Stimulated activated naive CD8-positive, alpha-beta T cell treated with anti-CD3 and anti-CD28 coated beads, Interleukin-15, amount 100 ng/mL, for 72 hours (primary cell): ENCODE measurements around the gene FBXW11.
"Not testable (repeated sequence)": the region's sequence is repeated elsewhere in the genome, so short reads cannot be mapped to it uniquely, and the experiment has no call there.

ENCODE experiments used
- ATAC-seq: fragments of 150-1000 bp; cut with Tn5 transposase; 2 replicates; pipeline ENCODE4 v1.10.0; 2021; ENCODE audit warnings: mild to moderate bottlenecking, moderate library complexity
- DNase-seq, 2 donors: peaks; one replicate each; pipeline ENCODE4 v3.0.0; 2021 to 2022
- H3K27ac Mint-ChIP-seq, 2 donors: one replicate each; pipeline ENCODE4 v1.8.0; 2022; ENCODE audit warnings: mild to moderate bottlenecking in 2 of 2, mixed read lengths in 2 of 2, moderate library complexity in 2 of 2
- H3K27me3 Mint-ChIP-seq: one replicate; pipeline ENCODE4 v1.8.0; 2022; ENCODE audit warnings: mixed read lengths
- H3K4me1 Mint-ChIP-seq: one replicate; pipeline ENCODE4 v1.8.0; 2022; ENCODE audit warnings: mild to moderate bottlenecking, mixed read lengths
- H3K4me3 Mint-ChIP-seq, 2 donors: one replicate each; pipeline ENCODE4 v1.8.0; 2022; ENCODE audit warnings: mild to moderate bottlenecking in 2 of 2, mixed read lengths in 2 of 2, moderate library complexity in 1 of 2
- H3K9me3 Mint-ChIP-seq, 2 donors: one replicate each; pipeline ENCODE4 v1.8.0; 2022; ENCODE audit warnings: mixed read lengths in 2 of 2

Gene FBXW11

DNA sequence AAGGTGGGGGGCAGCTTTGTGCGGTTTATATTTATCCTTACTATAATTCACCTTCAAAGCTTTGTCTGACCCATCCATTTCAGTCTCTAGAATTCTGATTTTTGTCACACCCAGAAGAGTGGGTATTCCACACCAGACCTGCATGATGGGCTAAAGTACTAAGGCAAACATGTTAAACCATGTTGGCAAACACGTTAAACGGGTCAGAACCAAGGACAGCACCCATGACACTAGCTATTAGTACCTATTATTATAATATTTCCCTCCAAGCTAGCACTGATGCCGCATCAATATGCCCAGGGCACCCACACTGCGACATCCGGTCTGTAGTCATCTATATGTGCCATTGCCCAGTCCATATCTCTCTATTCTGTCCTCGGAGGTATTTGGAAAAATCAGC lies 104.7 kb downstream of the FBXW11 start:
- Mint-ChIP-seq H3K4me1 (peaks cover 85% of the 10 kb centered on the region), H3K27ac (no peak overlapping the region), H3K27me3 (no peaks in the 10 kb centered on the region), H3K9me3 (no peaks in the 10 kb centered on the region), H3K4me3 (no peak overlapping the region)
- DNase-seq (no peak), ATAC-seq (no peak)

DNA sequence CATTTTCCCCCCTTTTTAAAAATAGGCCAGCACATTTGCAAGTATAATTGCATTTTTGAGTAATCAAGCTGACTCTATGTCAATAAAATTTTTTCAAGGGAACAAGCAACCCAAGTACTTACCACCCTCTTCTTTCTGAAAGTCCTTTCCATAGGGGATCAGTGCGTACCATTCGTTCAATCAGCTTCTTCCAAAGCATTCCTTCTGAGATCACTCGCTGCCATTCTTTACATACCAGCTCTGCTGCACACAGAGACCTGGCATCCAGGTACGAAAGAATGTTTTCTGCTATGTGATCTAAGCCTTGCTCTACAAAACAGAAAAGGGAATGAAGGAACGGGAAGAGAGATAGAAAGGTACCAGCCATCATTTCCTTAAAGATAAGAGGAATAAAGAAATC lies 106.6 kb downstream of the FBXW11 start:
- Mint-ChIP-seq H3K4me3 (no peak overlapping the region), H3K9me3 (no peaks in the 10 kb centered on the region), H3K27ac (no peak overlapping the region), H3K4me1 (peaks cover 85% of the 10 kb centered on the region), H3K27me3 (no peaks in the 10 kb centered on the region)
- ATAC-seq (no peak), DNase-seq (no peak)

DNA sequence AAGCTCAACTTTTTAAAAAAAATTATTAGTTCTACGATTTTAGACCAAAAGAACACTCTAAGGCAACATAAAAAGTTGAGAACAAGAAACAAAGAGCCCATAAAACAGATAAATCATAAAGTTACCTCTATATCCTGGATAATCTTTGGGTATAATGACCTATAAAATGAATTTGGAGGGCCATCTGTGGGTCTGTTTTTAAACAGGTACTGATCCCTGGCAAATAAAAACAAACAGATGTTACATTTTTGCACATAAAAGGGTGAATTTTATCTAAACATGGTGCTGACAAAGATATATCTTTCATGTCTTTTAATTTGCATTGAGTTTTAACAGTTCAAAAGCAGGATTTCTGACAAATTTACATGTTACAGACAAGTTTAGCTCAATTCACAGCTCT lies 107.6 kb downstream of the FBXW11 start:
- Mint-ChIP-seq H3K27me3 (no peaks in the 10 kb centered on the region), H3K4me3 (no peak overlapping the region), H3K9me3 (no peaks in the 10 kb centered on the region), H3K4me1 (peaks cover 87% of the 10 kb centered on the region), H3K27ac (peak overlapping the region in 1 of 2 donors; percentile 67)
- ATAC-seq = no peak
- DNase-seq = no peak

DNA sequence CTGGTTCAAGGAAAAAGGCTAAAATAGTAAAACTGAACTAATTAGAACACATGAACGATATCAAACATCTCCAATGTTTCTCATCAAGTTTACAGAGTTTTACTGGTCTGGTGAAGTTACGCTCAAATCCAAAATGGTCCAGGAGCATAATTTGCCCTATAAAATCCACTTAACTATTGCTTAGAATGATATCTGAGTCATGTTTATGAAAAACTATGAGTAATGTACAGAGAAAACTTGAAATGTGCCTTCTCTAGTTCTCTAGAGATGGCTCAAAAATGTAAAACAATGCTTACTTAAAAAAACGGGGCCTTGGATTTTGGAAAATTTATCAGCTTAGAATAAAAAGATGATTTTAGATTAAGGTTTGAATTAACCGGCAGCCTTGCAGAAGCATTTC lies 108.1 kb downstream of the FBXW11 start:
- Mint-ChIP-seq H3K27ac (no peak overlapping the region), H3K9me3 (no peaks in the 10 kb centered on the region), H3K4me3 (no peak overlapping the region), H3K27me3 (no peaks in the 10 kb centered on the region), H3K4me1 (peaks cover 83% of the 10 kb centered on the region)
- DNase-seq = no peak
- ATAC-seq = no peak

DNA sequence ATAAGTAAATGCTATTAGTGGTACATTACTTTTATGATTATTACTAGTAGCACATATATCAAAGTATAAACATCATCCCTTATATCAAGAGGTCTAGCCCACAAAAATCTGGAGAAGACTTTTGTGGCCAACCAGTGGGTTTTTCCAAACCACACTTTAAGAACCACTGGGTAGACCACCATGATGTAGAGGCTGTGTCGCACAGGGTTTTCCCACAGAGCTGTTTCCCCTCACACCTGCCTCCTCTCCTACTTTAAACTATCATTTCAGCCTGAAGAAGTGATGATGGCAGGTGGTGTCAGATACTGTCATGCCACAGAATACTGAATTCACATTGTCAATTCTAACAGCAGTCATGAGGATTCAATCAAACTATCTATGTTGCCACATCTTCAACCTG lies 109.2 kb downstream of the FBXW11 start:
- no peaks in the 10 kb centered on the region for H3K27me3 Mint-ChIP-seq
- DNase-seq = peak; percentile 40 to 63
- H3K9me3 Mint-ChIP-seq = no peaks in the 10 kb centered on the region
- peaks cover 74% of the 10 kb centered on the region for H3K4me1 Mint-ChIP-seq
- H3K4me3 Mint-ChIP-seq = no peak overlapping the region
- H3K27ac Mint-ChIP-seq = no peak overlapping the region
- ATAC-seq = peak; percentile 96

DNA sequence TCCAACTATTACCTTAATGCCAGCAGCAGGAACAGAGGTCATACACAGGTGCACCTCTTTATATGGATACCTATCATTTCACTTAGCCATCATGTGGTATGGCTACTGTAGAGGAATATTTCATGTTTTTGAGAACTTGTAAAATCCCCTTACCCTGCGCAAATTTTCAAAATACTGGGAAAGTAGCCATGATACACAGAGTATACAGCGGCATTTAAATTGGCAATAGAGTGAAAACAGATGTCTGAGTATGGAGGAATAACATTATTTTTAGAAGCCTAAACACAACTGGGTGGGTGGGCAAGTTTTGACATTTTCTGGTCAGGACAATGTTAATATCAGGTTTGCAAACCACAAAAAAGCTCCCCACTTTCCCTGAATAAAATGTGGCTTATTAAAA lies 111.4 kb downstream of the FBXW11 start:
- Mint-ChIP-seq H3K27me3 (no peaks in the 10 kb centered on the region), H3K4me1 (peaks cover 57% of the 10 kb centered on the region), H3K4me3 (no peak overlapping the region), H3K9me3 (no peaks in the 10 kb centered on the region), H3K27ac (no peak overlapping the region)
- no peak for DNase-seq
- ATAC-seq = no peak

DNA sequence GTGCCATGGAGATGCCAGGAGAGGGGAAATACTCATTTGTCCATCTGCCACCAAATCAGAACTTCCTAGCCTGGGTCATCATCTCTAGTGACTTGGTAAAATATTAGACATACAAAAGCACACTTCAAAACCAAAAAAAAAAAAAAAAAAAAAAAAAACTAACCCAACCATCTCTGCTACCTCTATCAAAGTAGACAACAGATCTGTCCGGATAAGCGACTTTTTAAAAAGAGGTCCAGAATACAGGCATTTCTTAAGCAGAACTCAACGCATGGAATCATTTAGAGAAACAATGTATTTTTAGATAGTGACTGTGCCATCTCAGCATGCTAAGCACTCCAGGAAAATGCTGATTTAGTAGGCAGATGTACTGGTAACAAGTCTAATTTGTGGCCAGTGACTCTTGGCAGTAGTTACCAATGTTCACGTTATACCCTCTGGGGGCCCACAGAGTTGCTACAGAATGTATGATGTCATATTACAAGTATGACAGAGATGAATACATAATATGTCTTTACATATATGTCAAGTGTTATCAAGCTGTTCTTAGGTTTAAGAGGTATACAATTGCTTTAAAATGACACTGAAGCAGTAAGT lies 113.0 kb downstream of the FBXW11 start:
- Mint-ChIP-seq H3K9me3 (no peaks in the 10 kb centered on the region), H3K27ac (no peak overlapping the region), H3K27me3 (no peaks in the 10 kb centered on the region), H3K4me3 (no peak overlapping the region), H3K4me1 (peaks cover 41% of the 10 kb centered on the region)
- DNase-seq (no peak), ATAC-seq (peak; percentile 42)

DNA sequence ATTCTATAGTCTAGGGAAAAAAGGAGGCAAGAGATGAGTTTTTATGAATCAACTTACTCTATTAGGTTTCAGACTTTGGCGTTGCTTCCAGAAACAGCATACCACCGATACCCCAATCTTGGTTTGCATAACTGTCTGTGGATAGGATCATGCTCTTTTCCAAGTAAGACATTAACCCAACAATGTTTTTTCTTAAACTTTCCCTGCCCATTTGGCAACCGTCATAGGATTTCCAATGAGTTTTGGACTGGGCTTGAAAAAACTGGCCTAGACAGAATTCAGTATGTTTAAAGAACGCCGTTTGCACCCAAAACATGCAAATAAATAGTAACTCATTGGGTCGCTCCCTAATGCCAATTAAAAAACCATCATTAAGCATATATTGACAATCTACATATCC lies 114.8 kb downstream of the FBXW11 start:
- H3K4me1 Mint-ChIP-seq = peaks cover 23% of the 10 kb centered on the region
- no peak overlapping the region for H3K27ac Mint-ChIP-seq
- DNase-seq (no peak), ATAC-seq (no peak)
- H3K9me3 Mint-ChIP-seq = no peaks in the 10 kb centered on the region
- no peak overlapping the region for H3K4me3 Mint-ChIP-seq
- H3K27me3 Mint-ChIP-seq = no peaks in the 10 kb centered on the region

DNA sequence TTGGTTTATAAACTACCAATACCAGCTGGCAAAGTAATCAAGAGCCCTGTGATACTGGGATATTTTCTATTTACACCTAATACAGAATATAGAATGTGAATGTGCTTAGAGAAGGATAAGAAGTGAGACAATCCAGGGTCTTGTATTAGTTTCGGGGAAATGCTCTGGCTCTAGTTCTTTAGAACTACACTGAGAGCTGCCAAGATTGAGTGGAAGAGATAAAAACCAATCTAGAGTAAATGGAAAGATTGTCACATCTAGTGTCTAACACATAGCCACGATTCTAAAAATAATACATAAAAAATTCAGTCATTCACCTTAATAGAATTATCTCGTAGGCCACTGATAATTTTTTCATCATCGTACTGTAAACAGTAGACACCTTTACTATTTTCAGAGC lies 115.3 kb downstream of the FBXW11 start:
- ATAC-seq = no peak
- DNase-seq = no peak
- Mint-ChIP-seq H3K27ac (no peak overlapping the region), H3K4me3 (no peak overlapping the region), H3K9me3 (no peaks in the 10 kb centered on the region), H3K4me1 (peaks cover 19% of the 10 kb centered on the region), H3K27me3 (no peaks in the 10 kb centered on the region)

DNA sequence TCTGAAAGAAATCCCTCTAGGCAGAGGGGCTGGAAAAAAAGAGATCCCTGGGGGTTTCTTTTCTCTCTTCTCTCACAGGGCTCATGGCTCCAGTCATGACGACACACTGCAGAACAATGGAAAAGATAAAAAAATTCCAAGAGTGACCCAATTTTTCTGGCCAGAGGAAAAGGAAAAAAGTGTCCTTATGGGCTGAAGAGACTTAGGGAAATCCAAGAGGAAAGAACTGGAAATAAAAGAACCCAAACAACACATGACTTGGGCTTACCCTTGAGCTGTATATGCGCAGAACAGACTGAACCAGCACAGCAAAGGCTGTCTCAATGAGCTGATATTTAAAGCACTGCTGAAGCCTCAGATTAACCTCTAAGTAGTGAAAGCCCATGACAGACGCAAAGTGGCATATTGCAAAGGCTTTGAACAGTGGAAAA lies 118.4 kb downstream of the FBXW11 start:
- H3K4me1 Mint-ChIP-seq = peaks cover 17% of the 10 kb centered on the region
- H3K9me3 Mint-ChIP-seq = no peaks in the 10 kb centered on the region
- H3K4me3 Mint-ChIP-seq = no peak overlapping the region
- ATAC-seq (no peak), DNase-seq (no peak)
- H3K27ac Mint-ChIP-seq = no peak overlapping the region
- no peaks in the 10 kb centered on the region for H3K27me3 Mint-ChIP-seq

DNA sequence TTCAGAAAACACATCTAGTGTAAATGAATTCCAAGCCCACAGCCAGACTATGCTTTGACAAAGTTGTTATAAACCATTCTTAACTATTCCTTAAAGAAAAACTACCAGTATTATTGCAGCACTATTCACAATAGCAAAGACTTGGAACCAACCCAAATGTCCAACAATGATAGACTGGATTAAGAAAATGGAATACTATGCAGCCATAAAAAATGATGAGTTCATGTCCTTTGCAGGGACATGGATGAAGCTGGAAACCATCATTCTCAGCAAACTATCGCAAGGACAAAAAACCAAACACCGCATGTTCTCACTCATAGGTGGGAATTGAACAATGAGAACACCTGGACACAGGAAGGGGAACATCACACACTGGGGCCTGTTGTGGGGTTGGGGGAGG lies 120.4 kb downstream of the FBXW11 start:
- not testable (repeated sequence) for DNase-seq, H3K27me3 Mint-ChIP-seq, H3K4me3 Mint-ChIP-seq, H3K9me3 Mint-ChIP-seq, H3K27ac Mint-ChIP-seq, ATAC-seq
- peaks cover 31% of the 10 kb centered on the region for H3K4me1 Mint-ChIP-seq

DNA sequence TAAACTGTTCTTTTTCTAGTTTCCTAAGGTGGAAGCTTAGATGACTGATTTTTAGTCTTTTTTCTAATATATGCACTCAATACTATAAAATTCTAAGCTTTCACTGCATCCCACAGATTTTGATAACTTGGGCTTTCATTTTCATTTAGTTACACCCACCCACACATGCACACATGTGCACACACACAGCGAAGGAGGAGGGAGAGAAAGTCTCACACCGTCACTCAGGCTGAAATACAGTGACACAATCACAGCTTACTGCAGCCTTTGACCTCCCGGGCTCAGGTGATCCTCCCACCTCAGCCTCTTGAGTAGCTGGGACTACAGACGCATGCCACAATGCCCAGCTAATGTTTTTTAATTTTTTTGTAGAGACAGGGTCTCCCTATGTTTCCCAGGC lies 124.3 kb downstream of the FBXW11 start:
- no peaks in the 10 kb centered on the region for H3K9me3 Mint-ChIP-seq

DNA sequence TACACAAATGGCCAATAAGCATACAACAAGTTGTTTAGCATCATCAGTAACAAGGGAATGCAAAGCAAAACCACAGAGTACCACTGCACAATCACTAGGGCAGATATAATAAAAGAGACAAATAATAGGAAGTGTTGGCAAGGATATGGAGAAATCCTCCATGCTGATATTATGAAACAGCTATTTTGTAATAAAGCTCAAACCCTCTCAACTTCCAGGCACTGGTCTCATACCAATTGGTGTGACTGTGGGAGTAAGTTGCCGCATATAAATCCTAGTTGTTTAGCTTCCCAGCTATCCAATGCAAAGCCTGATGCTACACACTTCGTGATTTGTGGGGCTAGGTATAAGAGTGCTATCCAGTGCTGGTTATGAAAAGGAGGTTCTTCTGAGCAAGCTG lies 132.2 kb downstream of the FBXW11 start:
- DNase-seq (no peak), ATAC-seq (no peak)
- Mint-ChIP-seq H3K4me3 (no peak overlapping the region), H3K27me3 (no peaks in the 10 kb centered on the region), H3K9me3 (no peaks in the 10 kb centered on the region), H3K27ac (no peak overlapping the region), H3K4me1 (no peaks in the 10 kb centered on the region)

More for the DNA sequence above, 124.3 kb downstream of the FBXW11 start:
- no peak overlapping the region for H3K4me3 Mint-ChIP-seq
- H3K27ac Mint-ChIP-seq = no peak overlapping the region
- ATAC-seq = peak; percentile 55
- H3K4me1 Mint-ChIP-seq = peaks cover 31% of the 10 kb centered on the region
- no peak for DNase-seq
- H3K27me3 Mint-ChIP-seq = no peaks in the 10 kb centered on the region

DNA sequence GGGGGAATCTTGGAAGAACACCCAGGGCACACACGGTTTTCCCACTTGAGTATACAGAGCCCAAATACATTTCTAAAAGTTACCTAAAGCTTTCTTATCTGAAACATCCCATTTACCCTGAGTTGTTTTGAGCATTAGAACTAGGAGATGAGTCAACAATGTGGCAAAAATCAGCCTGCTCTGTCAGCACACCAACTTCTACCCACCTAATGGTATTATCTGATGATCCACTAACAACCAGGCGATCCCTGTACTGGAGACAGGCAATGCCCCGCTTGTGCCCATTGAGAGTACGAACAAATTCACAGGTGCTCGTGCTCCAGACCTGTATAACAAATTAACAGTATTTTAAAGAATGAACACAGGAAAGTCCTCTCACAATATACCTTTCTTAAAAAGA lies 133.8 kb downstream of the FBXW11 start:
- H3K27ac Mint-ChIP-seq = no peak overlapping the region

DNA sequence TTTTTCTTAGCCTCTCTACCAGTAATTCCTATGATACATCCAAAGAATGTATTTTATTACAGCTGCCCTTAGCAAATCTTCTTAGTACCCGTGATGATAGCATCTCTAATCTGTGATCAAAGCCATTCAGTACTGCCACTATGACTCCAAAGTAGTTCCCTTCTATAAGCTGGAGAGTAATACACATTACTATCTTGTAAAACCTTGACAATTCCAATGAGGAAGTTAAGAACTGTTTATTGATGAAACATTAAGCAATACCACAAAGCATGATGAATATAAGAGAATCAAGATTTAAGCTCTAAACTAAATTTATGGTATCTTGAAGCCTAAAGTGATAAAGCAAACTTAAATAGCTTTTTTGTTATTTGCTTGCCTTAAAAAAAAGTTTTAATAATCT lies 134.7 kb downstream of the FBXW11 start:
- Mint-ChIP-seq H3K4me3 (no peak overlapping the region), H3K9me3 (no peaks in the 10 kb centered on the region), H3K27me3 (no peaks in the 10 kb centered on the region), H3K4me1 (peaks cover 3% of the 10 kb centered on the region), H3K27ac (peak overlapping the region in 1 of 2 donors; percentile 38)
- ATAC-seq (no peak), DNase-seq (no peak)

More for the DNA sequence above, 133.8 kb downstream of the FBXW11 start:
- H3K4me3 Mint-ChIP-seq = no peak overlapping the region
- H3K27me3 Mint-ChIP-seq = no peaks in the 10 kb centered on the region
- ATAC-seq (no peak), DNase-seq (no peak)
- no peaks in the 10 kb centered on the region for H3K9me3 Mint-ChIP-seq
- no peaks in the 10 kb centered on the region for H3K4me1 Mint-ChIP-seq

DNA sequence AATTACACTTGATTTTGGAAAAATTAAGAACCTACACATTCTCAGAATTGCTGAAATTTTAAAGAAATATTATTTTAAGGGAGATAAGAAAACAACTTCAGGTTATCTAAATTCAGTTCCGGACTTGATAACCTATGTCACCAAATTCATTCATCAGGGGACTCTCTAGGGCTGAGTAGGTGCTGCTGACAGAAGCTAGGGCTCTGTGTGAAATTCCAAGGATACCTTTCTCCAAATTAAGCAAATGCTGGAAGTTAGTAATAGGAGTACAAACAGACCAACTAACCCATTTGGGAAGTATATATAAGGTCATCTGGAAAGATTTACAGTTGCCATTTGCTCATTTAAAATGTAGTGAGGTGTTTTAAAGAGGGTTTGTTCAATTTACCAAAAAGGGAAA lies 136.5 kb downstream of the FBXW11 start:
- Mint-ChIP-seq H3K4me1 (peaks cover 13% of the 10 kb centered on the region), H3K27ac (no peak overlapping the region), H3K27me3 (no peaks in the 10 kb centered on the region), H3K4me3 (no peak overlapping the region), H3K9me3 (no peaks in the 10 kb centered on the region)
- DNase-seq = no peak
- no peak for ATAC-seq

DNA sequence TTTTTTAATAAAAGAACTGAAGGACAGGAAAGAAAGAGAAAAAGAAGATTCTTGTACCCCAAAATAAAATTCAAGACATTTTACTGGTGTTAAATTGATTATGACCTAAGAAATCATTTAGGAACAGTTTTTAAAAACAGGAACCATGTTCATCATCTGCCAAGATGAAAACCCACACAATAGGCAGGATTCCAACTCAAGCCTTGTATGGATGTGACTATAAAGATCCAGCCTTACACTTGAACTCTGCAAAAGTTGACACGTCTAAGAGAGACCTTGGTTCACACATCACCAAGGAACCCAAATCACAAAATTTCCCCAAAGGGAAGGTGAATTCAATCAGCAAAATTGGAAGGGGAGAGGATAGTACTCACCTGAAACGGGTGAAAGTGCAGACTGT lies 138.2 kb downstream of the FBXW11 start:
- H3K4me1 Mint-ChIP-seq = peaks cover 13% of the 10 kb centered on the region
- DNase-seq (no peak), ATAC-seq (no peak)
- H3K4me3 Mint-ChIP-seq = no peak overlapping the region
- no peaks in the 10 kb centered on the region for H3K27me3 Mint-ChIP-seq
- H3K27ac Mint-ChIP-seq = no peak overlapping the region
- H3K9me3 Mint-ChIP-seq = no peaks in the 10 kb centered on the region
